Head of caudate nucleus (tissue), 42 donors: ENCODE measurements around the gene ETV5.

Experiments used
- DNase-seq, 42 donors: peaks; one replicate each; pipeline versions ENCODE4 v3.0.0 to v3.0.0-alpha.2; 2020 to 2021; ENCODE audit warnings: mixed read lengths in 7 of 42
- intact Hi-C: fragments of 100-400 bp; cut with DNase I; formaldehyde crosslinking; loops from one replicate; pipeline ENCODE4 v1.15.0; 2022

Gene ETV5

GRCh38 chr3:186077466-186077865 lies 31.4 kb downstream of the ETV5 start:
- peak in 10 of 42 donors; percentile 22 to 74 (median 45) for DNase-seq
- intact Hi-C loops, result no loop called here

- no peak for DNase-seq
- intact Hi-C loops, result no loop called here
Observed at GRCh38 chr3:186075931-186076567, 32.8 kb downstream of the ETV5 start.

- intact Hi-C loops, result no loop called here
- DNase-seq, result no peak
Observed at GRCh38 chr3:186075489-186075888, 33.4 kb downstream of the ETV5 start.

GRCh38 chr3:186073641-186074040 lies 35.2 kb downstream of the ETV5 start:
- DNase-seq, result no peak
- intact Hi-C loops, result no loop called here

GRCh38 chr3:186070996-186071395 lies 37.9 kb downstream of the ETV5 start:
- no peak for DNase-seq
- intact Hi-C loops, result no loop called here

GRCh38 chr3:186070550-186070949 lies 38.3 kb downstream of the ETV5 start:
- no peak for DNase-seq
- intact Hi-C loops, result no loop called here

- intact Hi-C loops, result no loop called here
- DNase-seq, result no peak
Observed at GRCh38 chr3:186070133-186070532, 38.8 kb downstream of the ETV5 start.

- intact Hi-C loops, result no loop called here
- DNase-seq, result no peak
Observed at GRCh38 chr3:186069199-186069598, 39.7 kb downstream of the ETV5 start.

- no peak for DNase-seq
- intact Hi-C loops, result no loop called here
Observed at GRCh38 chr3:186068243-186068552, 40.7 kb downstream of the ETV5 start.

GRCh38 chr3:186067360-186068242 lies 41.3 kb downstream of the ETV5 start:
- intact Hi-C loops, result no loop called here
- DNase-seq, result no peak

- intact Hi-C loops, result no loop called here
- no peak for DNase-seq
Observed at GRCh38 chr3:186060222-186060621, 48.7 kb downstream of the ETV5 start.

- no peak for DNase-seq
- intact Hi-C loops, result no loop called here
Observed at GRCh38 chr3:186059192-186059591, 49.7 kb downstream of the ETV5 start.

- no peak for DNase-seq
- intact Hi-C loops, result no loop called here
Observed at GRCh38 chr3:186058225-186058624, 50.7 kb downstream of the ETV5 start.

- intact Hi-C loops, result no loop called here
Observed at GRCh38 chr3:186057594-186057993, 51.3 kb downstream of the ETV5 start.

GRCh38 chr3:186054792-186055352 lies 54.0 kb downstream of the ETV5 start:
- intact Hi-C loops, result no loop called here
- DNase-seq, result no peak

More at GRCh38 chr3:186057594-186057993, 51.3 kb downstream of the ETV5 start:
- peak in 27 of 42 donors; percentile 25 to 83 (median 51) for DNase-seq

GRCh38 chr3:186053954-186054791 lies 54.7 kb downstream of the ETV5 start:
- intact Hi-C loops, result no loop called here
- DNase-seq, result peak in 23 of 42 donors; percentile 16 to 73 (median 44)

- intact Hi-C loops, result no loop called here
- no peak for DNase-seq
Observed at GRCh38 chr3:186052096-186052840, 56.6 kb downstream of the ETV5 start.

GRCh38 chr3:186049001-186049400 lies 59.9 kb downstream of the ETV5 start:
- intact Hi-C loops, result loop anchor here (5.0 kb wide), 1 partner anchor 48 kb away; no protein-coding TSS in a partner anchor
- DNase-seq, result no peak

- DNase-seq, result peak in 1 of 42 donors; percentile 4
- intact Hi-C loops, result loop anchor here (5.0 kb wide), 1 partner anchor 49 kb away; no protein-coding TSS in a partner anchor
Observed at GRCh38 chr3:186048119-186048518, 60.8 kb downstream of the ETV5 start.
